ENCODE data around the gene HDAC7.
"Not testable (repeated sequence)": the region's sequence is repeated elsewhere in the genome, so short reads cannot be mapped to it uniquely, and the experiment has no call there.

Gene HDAC7

GRCh38 chr12:47828976-47829482 lies 9.3 kb upstream of the HDAC7 start:
- DNase-seq (ENCODE audit: low spot score): no peak

DNA sequence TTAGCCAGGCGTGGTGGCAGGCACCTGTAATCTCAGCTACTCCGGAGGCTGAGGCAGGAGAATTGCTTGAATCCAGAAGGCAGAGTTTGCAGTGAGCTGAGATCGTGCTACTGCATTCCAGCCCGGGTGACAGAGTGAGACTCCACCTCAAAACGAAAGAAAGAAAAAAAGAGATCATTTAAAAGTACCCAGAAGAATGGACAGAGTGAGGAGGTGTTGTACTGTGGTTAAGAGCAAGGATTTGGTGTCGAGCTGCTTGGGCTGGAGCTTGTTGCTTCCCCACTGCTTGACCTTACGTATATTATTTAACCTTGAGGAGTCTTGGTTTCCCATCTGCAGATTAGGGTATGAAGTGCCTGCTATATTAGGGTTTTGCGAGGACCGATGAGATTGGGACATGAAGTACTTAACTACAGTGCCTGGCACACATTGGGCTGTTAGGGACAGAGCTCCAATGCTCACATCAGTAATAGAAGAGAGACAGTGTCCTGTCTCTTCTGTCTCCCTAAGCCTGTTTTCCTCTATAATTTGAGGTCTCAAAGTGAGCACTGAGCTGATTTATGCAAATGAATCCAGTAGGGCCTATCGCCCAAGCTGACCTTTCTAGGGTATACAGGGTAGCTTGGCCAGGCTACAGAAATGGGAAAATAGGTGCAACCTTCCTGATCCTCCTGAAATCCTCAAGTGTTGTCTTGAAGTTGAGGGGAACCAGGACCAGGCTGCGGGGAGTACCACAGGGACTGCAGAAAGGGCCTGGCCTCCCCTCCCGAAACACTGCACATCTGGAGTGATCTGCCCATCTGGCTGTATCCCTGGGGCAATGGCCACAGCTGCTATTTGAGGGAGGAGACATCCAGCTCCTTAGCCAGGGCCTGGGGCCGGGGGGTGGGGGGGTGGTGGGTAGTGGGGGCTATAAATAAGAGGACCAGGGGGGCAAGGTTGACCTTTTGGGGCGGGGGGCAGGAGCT lies 8.6 kb upstream of the HDAC7 start:
- DNase-seq (ENCODE audit: low spot score): no peak

DNA sequence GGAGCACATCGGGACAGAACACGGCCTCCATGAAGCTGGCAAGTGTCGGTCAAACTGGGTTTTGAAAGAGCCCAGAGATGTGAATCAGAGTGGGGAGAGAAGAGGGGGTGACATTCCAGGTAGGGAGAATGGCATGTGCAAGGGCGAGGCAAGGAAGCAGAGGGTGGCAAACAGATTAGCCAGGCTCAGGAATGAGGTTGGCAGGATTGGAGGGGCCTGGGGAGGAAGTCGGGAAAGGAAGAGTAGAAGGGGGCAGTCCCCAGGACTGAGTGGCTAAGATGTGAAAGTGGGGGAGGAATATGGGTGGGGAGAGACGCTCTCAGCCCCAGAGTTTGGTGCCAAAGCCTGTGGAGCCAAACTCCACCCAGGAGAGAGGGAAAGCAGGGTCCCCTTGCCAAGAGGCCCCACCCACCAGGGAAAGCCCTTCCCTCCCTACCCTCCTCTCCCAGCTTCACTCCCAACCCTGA lies 5.5 kb upstream of the HDAC7 start:
- no peak for DNase-seq (ENCODE audit: low spot score)

GRCh38 chr12:47824635-47825034 lies 4.9 kb upstream of the HDAC7 start:
- no peak for DNase-seq (ENCODE audit: low spot score)

DNA sequence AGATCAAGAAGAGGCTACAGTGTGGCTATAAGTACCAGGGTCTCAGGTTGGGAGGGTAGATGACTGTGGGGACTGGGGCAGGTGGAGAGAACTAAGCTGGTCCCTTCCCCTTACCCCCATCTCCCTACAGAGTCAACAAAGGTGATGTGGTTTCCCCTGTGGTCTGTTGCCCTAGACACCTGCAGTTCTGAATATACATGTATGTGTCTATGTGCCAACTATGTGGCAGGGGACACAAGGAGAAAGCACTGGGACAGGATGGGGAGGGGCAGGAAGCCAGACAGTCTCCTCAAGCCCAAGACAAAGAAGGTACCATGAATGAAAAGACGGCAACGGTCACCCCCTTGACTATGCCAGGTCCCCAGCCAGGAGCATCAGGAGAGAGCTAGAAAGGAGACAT lies 4.5 kb upstream of the HDAC7 start:
- DNase-seq (ENCODE audit: low spot score): no peak

- DNase-seq (ENCODE audit: low spot score): no peak
These were observed 3.9 kb upstream of the HDAC7 start for GRCh38 chr12:47823422-47824086.

DNA sequence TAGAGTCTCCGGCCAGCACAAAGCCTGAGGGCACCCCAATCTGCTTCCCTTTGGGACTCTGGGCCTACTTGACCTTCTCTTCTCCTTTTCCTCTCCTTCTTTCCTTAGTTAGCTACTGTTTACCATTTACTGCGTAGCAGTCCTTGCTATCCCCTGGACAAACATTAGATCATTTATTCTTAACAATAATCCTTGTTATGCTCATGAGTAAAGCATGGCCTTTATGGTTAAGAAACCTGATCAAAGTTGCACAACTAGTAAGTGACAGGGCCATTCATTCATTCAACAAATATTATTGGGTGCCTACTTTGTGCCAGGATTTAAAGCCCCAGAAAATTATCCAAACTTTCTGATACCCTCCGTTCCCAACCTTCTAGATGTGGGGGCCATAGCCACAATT lies 3.2 kb upstream of the HDAC7 start:
- no peak for DNase-seq (ENCODE audit: low spot score)

GRCh38 chr12:47822401-47822800 lies 2.7 kb upstream of the HDAC7 start:
- DNase-seq (ENCODE audit: low spot score): no peak

DNA sequence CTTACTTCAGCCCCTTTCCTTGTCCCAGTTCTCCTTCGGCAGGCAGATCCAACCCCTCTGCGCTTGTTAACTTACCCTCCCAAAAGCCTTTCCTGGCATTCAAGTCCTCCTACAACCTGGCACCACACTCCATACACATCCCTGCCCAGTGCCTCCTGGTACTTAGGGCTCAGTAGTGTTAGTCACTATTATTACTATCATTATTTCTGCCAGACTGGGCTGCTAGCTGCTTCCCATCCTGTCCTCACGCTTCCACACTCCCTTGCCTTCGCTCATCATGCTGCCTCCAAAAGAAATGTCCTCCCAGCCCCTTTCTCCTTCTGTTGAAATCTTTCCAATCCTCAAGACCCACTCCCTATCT lies 1.6 kb upstream of the HDAC7 start:
- no peak for DNase-seq (ENCODE audit: low spot score)

DNA sequence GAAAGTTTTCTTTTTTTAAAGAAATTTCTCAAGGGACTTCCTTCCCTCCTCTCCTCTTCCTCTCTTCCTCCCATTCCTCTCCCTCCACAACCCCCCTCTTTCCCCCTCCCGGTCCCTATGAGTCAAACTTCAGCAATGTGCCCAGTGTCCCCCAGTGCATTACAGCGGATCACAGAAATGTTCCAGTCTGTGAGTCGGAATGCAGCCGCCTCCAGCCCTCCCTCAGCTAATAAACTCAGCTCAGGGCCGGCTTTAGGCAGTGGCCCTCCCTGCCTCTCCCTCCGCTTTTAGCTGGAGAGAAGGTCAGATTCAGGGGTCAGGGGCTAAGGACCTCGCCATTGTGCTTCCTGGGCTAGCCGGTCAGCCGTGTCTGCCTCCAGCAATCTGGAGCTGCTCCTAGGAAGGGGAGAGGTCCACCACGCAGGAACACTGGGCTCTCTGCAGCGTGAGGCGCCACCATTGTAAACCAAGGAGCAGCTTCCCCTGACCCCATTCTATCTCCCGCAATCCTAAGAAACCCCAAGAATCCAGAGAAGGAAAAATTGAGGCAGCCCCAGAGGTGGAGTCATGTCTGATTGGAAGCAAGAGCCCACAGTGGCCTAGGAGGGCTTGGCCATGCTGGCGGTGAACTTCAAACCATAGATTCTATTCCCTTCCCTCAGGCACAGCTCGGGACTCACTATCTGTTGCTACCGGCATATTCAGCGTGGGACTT lies 1.1 kb upstream of the HDAC7 start:
- DNase-seq (ENCODE audit: low spot score): peak; percentile 47

GRCh38 chr12:47819138-47819895 lies 386 bp downstream of the HDAC7 start:
- peak; percentile 57 for DNase-seq (ENCODE audit: low spot score)

DNA sequence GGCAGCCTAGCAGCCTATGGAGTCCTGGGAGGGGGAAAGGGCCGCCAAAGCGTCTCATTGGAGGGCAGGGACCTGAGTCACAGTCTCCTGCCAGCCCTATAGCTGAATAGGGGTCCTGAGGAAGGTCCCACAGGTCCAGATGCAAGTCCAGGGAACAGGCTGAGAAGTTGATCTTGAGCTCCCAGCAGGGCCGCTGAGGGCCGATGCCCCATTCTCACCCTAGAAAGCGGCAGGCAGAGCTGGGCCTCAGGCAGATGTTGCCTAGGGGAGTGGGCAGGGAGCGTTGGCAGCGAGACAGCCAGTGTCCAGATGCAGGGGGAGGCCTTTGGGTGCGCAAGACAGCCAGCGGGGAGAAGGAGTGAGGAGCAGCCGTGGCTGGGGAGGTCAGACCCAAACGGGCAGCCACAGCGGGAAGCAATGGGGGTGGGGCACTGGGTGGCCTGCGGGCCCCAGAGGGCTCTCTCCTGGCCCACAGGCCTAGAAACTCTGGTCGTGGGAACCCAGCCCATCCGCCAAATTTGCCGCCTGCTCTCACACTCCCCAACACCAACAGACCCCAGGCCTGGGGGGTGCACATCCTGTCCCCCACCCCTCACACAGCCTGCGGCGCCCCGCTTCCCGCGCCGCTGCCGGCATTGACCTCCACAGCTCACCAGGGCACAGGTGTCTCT lies 1.1 kb downstream of the HDAC7 start:
- no peak for DNase-seq (ENCODE audit: low spot score)

GRCh38 chr12:47818007-47818376 lies 1.7 kb downstream of the HDAC7 start:
- DNase-seq (ENCODE audit: low spot score): no peak

GRCh38 chr12:47817272-47818006 lies 2.3 kb downstream of the HDAC7 start:
- no peak for DNase-seq (ENCODE audit: low spot score)

DNA sequence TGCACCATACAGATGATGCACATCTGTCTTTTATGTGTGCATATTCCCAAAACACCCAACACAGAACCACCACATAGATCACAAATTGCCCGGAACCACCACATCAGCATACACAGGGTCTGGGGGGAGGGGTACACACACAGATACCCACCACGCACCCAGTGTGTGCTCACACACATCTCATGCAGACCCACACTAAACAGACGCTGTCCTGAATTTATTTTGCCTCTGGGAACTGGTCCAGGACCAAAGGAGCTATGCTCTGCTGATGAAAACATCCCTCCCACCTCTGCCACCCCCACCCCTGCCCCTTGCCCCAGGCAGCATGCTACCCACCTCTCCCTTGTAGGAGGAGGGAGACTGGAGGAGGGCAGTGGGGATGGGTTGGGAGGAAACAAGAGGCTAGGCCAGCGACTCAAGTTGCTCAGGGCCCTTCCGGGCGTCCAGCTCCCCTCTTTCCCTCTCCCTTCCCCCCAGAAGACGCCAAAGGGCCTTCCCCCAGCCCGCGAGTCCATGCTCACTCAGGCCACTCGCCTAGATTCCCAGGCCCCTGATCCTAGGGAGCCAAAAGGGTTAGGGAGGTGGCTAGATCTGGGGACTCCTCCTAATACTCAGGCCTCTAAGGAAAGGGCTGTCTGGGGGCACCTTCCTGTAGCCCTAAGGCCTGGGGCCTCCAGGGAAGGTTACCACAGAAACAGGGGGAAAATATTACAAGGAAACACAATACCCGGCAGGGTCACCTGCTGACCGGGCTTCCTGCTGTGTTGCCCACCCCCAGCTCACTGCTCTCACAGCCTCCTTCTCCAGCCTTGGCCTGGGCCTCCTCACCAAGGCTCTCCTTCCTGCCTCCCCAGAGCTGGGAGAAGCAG lies 3.1 kb downstream of the HDAC7 start:
- DNase-seq (ENCODE audit: low spot score): no peak

DNA sequence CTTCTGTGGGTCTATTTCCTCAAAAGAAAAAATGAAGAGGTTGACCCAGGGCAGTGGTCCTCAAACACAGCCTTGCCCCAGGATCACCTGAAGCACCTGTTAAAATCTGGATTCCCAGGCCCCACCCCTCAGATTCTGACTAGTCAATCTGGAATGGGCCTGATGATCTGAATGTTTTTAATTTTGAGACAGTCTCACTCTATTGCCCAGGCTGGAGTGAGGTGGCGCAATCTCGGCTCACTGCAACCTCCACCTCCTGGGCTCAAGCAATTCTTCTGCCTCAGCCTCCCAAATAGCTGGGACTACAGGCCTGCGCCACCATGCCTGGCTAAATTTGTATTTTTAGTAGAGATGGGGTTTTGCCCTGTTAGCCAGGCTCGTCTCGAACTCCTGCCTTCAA lies 4.3 kb downstream of the HDAC7 start:
- not testable (repeated sequence) for DNase-seq (ENCODE audit: low spot score)

DNA sequence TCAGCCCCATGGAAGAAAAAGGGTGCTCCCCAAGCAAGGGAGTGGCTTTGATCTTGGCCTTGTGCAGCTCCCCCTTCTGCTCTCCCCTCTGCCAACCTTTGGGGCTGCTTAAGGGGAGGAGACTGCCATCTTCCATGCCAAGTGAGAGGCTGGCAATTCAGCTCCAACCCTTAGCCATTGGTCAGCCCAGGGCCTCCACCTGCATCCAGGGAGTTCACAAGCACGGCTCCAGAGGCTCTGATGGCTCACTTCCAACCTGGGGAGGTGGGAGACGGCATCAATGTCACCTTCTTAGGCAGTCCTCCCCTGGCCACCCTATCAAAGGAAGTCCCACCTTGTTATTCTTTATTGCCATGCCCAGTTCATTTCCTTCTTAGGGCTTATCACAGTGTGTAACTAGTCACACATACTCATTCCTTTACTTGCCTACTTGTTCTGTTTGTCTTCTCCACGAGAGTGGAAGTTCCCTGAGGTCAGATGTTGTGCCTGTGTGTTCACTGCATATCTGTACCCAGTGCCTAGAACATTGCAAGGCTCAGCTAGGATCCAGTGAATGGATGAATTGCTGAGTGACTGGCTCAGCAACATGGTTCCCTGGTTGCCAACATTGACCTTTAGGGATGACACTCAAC lies 5.0 kb downstream of the HDAC7 start:
- DNase-seq (ENCODE audit: low spot score): no peak

GRCh38 chr12:47813511-47814196 lies 6.0 kb downstream of the HDAC7 start:
- DNase-seq (ENCODE audit: low spot score): no peak

All from putamen (tissue), 1 donor.